Measurements from ENCODE around the gene DYNC2LI1.

The DYNC2LI1 gene

DNA sequence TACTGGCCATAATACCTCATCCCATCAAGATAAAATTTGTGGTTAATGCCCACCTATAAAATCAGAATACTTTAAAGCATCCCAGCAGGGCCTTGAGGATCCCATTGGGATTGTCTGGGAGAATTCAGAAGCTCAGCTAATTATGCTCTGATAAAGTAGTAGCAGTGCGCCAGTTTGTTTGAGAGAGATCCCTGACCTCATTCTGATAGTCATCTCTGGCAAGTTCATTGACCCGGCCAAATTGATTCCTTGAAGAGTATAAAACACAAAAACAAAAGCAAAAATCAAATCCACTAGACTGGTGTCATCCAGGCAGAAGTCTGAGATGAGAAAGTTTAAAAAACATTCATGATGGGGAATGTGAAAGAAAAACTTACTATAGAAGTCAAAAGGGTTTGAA, 50.7 kb downstream of the DYNC2LI1 start:
- no peak overlapping the region for H3K4me3 ChIP-seq (ENCODE audit: low read length)
- DNase-seq (ENCODE audit: low read depth): no peak
- TF ChIP-seq, protein P1, sequence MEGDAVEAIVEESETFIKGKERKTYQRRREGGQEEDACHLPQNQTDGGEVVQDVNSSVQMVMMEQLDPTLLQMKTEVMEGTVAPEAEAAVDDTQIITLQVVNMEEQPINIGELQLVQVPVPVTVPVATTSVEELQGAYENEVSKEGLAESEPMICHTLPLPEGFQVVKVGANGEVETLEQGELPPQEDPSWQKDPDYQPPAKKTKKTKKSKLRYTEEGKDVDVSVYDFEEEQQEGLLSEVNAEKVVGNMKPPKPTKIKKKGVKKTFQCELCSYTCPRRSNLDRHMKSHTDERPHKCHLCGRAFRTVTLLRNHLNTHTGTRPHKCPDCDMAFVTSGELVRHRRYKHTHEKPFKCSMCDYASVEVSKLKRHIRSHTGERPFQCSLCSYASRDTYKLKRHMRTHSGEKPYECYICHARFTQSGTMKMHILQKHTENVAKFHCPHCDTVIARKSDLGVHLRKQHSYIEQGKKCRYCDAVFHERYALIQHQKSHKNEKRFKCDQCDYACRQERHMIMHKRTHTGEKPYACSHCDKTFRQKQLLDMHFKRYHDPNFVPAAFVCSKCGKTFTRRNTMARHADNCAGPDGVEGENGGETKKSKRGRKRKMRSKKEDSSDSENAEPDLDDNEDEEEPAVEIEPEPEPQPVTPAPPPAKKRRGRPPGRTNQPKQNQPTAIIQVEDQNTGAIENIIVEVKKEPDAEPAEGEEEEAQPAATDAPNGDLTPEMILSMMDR (conservative IDR thresholded peaks at IDR 0.05; ENCODE audit: low read length): no peak

DNA sequence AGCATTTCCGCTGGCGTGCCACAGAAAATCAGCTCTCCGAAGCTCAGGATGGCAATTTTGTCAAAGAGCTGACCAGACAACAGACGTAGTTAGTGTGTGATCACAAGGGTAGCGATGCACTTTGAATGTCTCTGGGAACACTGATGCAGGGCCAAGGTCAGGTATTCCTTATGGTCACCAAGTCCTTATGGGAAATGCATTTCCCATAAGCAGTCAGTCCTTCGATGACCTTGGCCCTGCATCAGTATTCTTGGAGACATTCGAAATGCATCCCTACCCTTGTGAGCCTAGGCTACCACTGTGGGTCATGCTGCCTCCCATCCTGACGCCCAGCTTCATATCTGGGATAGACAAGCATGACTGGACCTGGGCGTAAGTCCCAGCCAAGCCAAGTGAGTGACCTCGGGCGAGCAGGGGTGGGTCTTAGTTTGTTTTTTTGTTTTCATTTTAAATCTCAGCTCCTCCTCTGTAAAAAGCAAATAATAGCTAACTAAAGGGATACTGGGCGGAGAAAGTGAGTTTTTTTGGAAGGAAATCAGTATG, 51.2 kb downstream of the DYNC2LI1 start:
- no peak for DNase-seq (ENCODE audit: low read depth)
- H3K4me3 ChIP-seq (ENCODE audit: low read length): no peak overlapping the region
- TF ChIP-seq, protein P1 (conservative IDR thresholded peaks at IDR 0.05; ENCODE audit: low read length): no peak

DNA sequence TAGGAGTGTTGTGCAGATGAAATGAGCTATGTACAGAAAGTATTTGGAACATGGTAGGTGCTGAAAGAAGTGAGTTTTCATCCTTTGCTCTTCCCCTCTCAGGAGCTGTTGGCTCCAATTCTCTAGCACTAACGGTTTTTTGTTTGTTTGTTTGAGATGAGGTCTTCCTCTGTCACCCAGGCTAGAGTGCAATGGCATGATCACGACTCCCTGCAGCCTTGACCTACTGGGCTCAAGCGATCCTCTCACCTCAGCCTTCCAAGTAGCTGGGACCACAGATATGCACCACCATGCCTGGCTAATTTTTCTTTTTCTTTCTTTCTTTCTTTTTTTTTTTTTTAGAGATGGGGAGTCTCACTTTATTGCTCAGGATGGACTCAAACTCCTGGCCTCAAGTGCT, 52.0 kb downstream of the DYNC2LI1 start:
- no peak overlapping the region for H3K4me3 ChIP-seq (ENCODE audit: low read length)
- no peak for DNase-seq (ENCODE audit: low read depth)
- TF ChIP-seq, protein P1 (conservative IDR thresholded peaks at IDR 0.05; ENCODE audit: low read length): no peak

DNA sequence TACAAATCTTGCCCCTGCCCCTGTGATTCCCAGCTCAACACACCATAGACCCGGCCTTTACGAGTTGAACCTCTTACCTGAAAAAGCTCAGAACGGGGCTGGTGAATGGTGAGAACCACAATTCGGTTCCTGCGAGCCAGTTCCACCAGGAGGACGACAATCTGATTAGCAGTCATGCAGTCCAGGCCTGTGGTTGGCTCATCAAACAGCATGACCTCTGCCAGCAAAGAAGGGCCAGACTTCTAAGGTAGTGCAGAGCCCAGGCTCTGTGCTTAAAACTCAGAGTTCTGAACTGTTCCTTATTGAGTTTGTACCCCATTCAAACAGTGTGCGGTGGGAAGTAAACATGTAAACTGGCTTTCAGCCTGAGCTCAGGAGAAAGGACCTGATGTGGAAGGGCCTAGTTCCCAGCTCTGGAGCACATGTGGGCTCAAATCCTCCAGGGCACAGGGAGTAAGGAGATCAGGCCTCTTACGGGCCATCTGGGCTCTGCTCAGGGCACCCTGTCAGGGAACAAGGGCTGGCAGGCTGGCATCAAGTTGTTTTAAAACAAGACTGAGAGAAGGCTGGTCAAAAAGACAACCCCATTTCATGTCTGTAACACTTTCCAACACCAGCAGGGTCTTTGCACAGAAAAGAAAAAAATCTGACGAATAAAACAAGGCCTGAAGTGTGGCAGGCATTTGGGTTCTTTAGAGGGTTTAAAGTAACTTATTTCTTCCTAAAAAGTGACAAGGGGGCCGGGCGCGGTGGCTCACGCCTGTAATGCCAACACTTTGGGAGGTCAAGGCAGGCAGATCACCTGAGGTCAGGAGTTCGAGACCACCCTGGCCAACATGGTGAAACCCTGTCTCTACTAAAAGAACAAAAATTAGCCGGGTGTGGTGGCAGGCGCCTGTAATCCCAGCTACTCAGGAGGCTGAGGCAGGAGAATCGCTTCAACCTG, 52.7 kb downstream of the DYNC2LI1 start:
- TF ChIP-seq, protein P1 (conservative IDR thresholded peaks at IDR 0.05; ENCODE audit: low read length): no peak
- DNase-seq (ENCODE audit: low read depth): no peak
- H3K4me3 ChIP-seq (ENCODE audit: low read length): no peak overlapping the region

DNA sequence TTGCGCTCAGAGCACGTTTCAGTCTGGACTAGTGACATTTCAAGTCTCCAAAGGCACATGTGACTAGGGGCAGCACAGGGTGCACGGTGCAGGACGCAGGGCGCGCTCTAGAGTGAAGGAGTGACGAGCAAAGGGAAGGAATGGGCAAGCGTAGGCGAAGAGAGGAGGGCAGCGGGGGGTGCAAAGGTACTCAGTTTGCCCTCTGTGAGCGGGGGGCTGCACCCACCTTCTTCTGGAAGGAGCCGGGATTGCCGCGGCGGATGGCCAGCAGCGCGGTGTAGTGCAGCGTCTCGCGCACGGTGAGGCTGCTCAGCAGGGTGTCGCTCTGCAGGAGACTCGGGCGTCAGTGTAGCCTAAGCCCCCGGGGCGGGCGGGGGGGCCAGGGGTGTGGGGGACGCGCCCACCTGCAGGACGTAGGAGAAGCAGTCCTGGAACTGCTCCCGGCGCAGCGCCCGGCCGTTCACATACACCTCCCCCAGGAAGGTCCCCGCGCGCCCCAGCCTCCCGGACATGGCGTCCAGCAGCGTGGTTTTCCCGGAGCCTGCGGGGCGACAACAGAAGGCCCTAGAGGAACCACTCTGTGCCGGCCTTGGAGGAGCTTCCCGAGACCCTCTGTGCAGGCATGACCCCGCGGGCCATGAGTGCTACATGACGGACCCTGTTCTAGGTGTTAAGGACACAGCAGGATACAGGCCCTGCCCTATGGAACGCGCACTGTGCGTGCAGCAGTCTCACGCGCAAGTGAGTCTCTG, 57.9 kb downstream of the DYNC2LI1 start:
- TF ChIP-seq, protein P1 (conservative IDR thresholded peaks at IDR 0.05; ENCODE audit: low read length): no peak
- no peak for DNase-seq (ENCODE audit: low read depth)
- H3K4me3 ChIP-seq (ENCODE audit: low read length): no peak overlapping the region

DNA sequence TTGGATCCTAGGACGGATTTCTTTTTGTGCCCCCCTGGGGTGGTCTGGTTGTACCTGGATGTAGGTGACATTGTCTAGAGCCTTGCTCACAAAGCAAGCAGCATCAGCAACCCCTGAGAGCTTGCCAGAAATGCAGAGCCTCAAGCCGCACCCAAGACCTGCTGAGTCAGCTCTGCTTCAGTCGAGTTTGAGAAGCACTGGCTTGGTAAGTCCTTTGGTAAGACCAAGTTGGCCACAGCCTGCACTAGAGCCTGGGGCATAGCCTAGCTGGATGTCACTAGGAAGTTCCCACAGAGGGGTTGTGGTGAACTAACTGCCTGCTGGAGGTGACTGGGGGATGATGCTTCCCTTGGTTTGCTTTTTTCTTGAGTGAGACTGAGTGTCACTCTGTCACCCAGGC, 58.6 kb downstream of the DYNC2LI1 start:
- DNase-seq (ENCODE audit: low read depth): peak; percentile 4
- TF ChIP-seq, protein P1 (conservative IDR thresholded peaks at IDR 0.05; ENCODE audit: low read length): no peak
- no peak overlapping the region for H3K4me3 ChIP-seq (ENCODE audit: low read length)

All from AG10803 (cell line).